GM23338 (cell line): ENCODE measurements around the gene RIIAD1. TPM values are rescaled to one million over a fixed set of nuclear protein-coding genes. Genes with fewer than 3 reads are reported as not detected.

Source experiments
- ATAC-seq: fragments of 200-7000 bp; cut with Tn5 transposase; 3 replicates; pipeline ENCODE4 v1.9.1; 2020
- DNase-seq: peaks from one replicate; pipeline ENCODE4 v3.0.0-alpha.2; 2015; ENCODE audit warnings: low spot score
- H2AFZ ChIP-seq: fragments of 200-600 bp; sonication (generic); 2 replicates; pipeline ENCODE4 v1.8.0; 2016; ENCODE audit warnings: antibody characterized with exemption, mild to moderate bottlenecking, moderate library complexity
- H3F3A ChIP-seq: fragments of 200-600 bp; sonication (generic); replicated peaks from 2 replicates; pipeline ENCODE4 v1.8.0; 2017; ENCODE audit warnings: antibody characterized with exemption, mixed run types, low read depth
- H3K27ac ChIP-seq: fragments of 200-600 bp; sonication (generic); 2 replicates; pipeline ENCODE4 v1.6.1; 2016; ENCODE audit warnings: low read depth
- H3K27me3 ChIP-seq: fragments of 200-600 bp; sonication (generic); 2 replicates; pipeline ENCODE4 v1.8.0; 2016; ENCODE audit warnings: mild to moderate bottlenecking, mixed run types, moderate library complexity; ENCODE audit not compliant: insufficient read depth
- H3K36me3 ChIP-seq: fragments of 200-600 bp; sonication (generic); 2 replicates; pipeline ENCODE4 v1.8.0; 2016; ENCODE audit warnings: mild to moderate bottlenecking; ENCODE audit not compliant: insufficient read depth
- H3K4me1 ChIP-seq: fragments of 200-600 bp; sonication (generic); 2 replicates; pipeline ENCODE4 v1.8.0; 2016; ENCODE audit warnings: mild to moderate bottlenecking, moderate library complexity; ENCODE audit not compliant: insufficient read depth
- H3K4me2 ChIP-seq: fragments of 200-600 bp; sonication (generic); 2 replicates; pipeline ENCODE4 v1.7.1; 2017; ENCODE audit warnings: mixed run types
- H3K4me3 ChIP-seq: fragments of 200-600 bp; sonication (generic); 2 replicates; pipeline ENCODE4 v1.6.1; 2016; ENCODE audit warnings: mixed run types
- H3K79me2 ChIP-seq: fragments of 200-600 bp; sonication (generic); replicated peaks from 2 replicates; pipeline ENCODE4 v1.8.0; 2017; ENCODE audit warnings: mild to moderate bottlenecking; ENCODE audit not compliant: insufficient read depth
- H3K9me2 ChIP-seq: fragments of 200-600 bp; sonication (generic); 2 replicates; pipeline ENCODE4 v1.8.0; 2017; ENCODE audit not compliant: insufficient read depth
- H4K20me1 ChIP-seq: fragments of 200-600 bp; sonication (generic); replicated peaks from 2 replicates; pipeline ENCODE4 v1.8.0; 2017; ENCODE audit warnings: mild to moderate bottlenecking; ENCODE audit not compliant: insufficient read depth
- H3K27ac Mint-ChIP-seq: 2 replicates; pipeline ENCODE4 v1.8.0; 2020; ENCODE audit warnings: inconsistent platforms, mild to moderate bottlenecking, moderate library complexity, mixed read lengths
- H3K27me3 Mint-ChIP-seq: 3 replicates; pipeline ENCODE4 v1.8.0; 2022; ENCODE audit warnings: low read depth, mild to moderate bottlenecking, moderate library complexity, mixed read lengths, inconsistent platforms; ENCODE audit not compliant: insufficient read depth, poor library complexity
- H3K36me3 Mint-ChIP-seq: 3 replicates; pipeline ENCODE4 v1.8.0; 2021; ENCODE audit warnings: low read depth, mild to moderate bottlenecking, inconsistent platforms, moderate library complexity, mixed read lengths
- H3K4me1 Mint-ChIP-seq: 3 replicates; pipeline ENCODE4 v1.8.0; 2020; ENCODE audit warnings: mild to moderate bottlenecking, inconsistent platforms, mixed read lengths
- H3K4me3 Mint-ChIP-seq: 3 replicates; pipeline ENCODE4 v1.8.0; 2021; ENCODE audit warnings: moderate library complexity, mild to moderate bottlenecking, inconsistent platforms, mixed read lengths
- H3K9me3 Mint-ChIP-seq: 3 replicates; pipeline ENCODE4 v1.8.0; 2020; ENCODE audit warnings: moderate library complexity, mild to moderate bottlenecking, inconsistent platforms, mixed read lengths
- CREB1 ChIP-seq: fragments of 250-450 bp; sonication (Bioruptor Pico); IDR thresholded peaks from 2 replicates; pipeline ENCODE4 v1.5.0; 2020; ENCODE audit warnings: low read depth, mild to moderate bottlenecking, moderate library complexity
- CTCF ChIP-seq, 2 experiments: fragments of 200-600 bp in 1 of 2; sonication (generic) in 1 of 2; conservative IDR thresholded peaks; 2 replicates each; pipeline versions ENCODE4 v1.5.1 to v1.6.1; 2016 to 2017; ENCODE audit warnings: antibody characterized with exemption in 2 of 2, low read depth in 2 of 2, mild to moderate bottlenecking in 2 of 2, moderate library complexity in 1 of 2
- EZH2 ChIP-seq: fragments of 200-600 bp; sonication (generic); IDR thresholded peaks from one replicate; pipeline ENCODE4 v1.8.0; 2017; ENCODE audit warnings: antibody characterized with exemption, mild to moderate bottlenecking, low read depth; ENCODE audit not compliant: unreplicated experiment
- EZH2phosphoT487 ChIP-seq: fragments of 200-600 bp; sonication (generic); IDR thresholded peaks from one replicate; pipeline ENCODE4 v1.8.1; 2018; ENCODE audit warnings: antibody characterized with exemption; ENCODE audit not compliant: unreplicated experiment
- JUNB ChIP-seq: IDR thresholded peaks from one replicate; pipeline ENCODE4 v1.6.1; 2016; ENCODE audit warnings: antibody characterized with exemption; ENCODE audit not compliant: unreplicated experiment
- POLR2AphosphoS5 ChIP-seq: IDR thresholded peaks from 2 replicates; pipeline ENCODE4 v1.6.1; 2016; ENCODE audit warnings: antibody characterized with exemption, low read depth
- REST ChIP-seq: IDR thresholded peaks from one replicate; pipeline ENCODE4 v1.6.1; 2018; ENCODE audit warnings: antibody characterized with exemption; ENCODE audit not compliant: unreplicated experiment
- ZNF331 ChIP-seq: fragments of 250-450 bp; sonication (Bioruptor Pico); IDR thresholded peaks from 2 replicates; pipeline ENCODE4 v1.5.0; 2020; ENCODE audit warnings: low read depth, mild to moderate bottlenecking, moderate library complexity
- ZNF462 ChIP-seq: fragments of 250-450 bp; sonication (Bioruptor Pico); IDR thresholded peaks from 2 replicates; pipeline ENCODE4 v1.5.0; 2020; ENCODE audit warnings: mild to moderate bottlenecking, moderate library complexity
- polyA plus RNA-seq: library from polyadenylated mRNA; unstranded; fragments of >200 nt; fragmentation: Nextera tagmentation; extraction: Ambion mirVana; gene quantifications from 2 replicates; pipeline ENCODE4 v1.2.1, GENCODE V29; 2016
- total RNA-seq: library from RNA; depleted of rRNA; stranded (reverse); fragments of >200 nt; shearing (Covaris generic); gene quantifications from 2 replicates; pipeline ENCODE4 v1.2.3, GENCODE V29; 2014

The RIIAD1 gene
- total and polyA plus RNA-seq, 2 experiments from 2014 or later = not detected

GRCh38 chr1:151713874-151714273 is 7.4 kb upstream of the RIIAD1 start:
- Mint-ChIP-seq H3K36me3 (no peaks in the 10 kb centered on the region), H3K9me3 (no peaks in the 10 kb centered on the region), H3K4me3 (no peak overlapping the region), H3K27ac (no peak overlapping the region), H3K4me1 (peaks cover 31% of the 10 kb centered on the region), H3K27me3 (peaks cover 22% of the 10 kb centered on the region)
- no peak overlapping the region for H3K4me2 ChIP-seq
- no peaks in the 10 kb centered on the region for H3K9me2 ChIP-seq
- H3K27me3 ChIP-seq = peaks cover 17% of the 10 kb centered on the region
- no peak for DNase-seq
- ATAC-seq = no peak
- H3K4me3 ChIP-seq = no peak overlapping the region
- H2AFZ ChIP-seq = no peak overlapping the region
- no peaks in the 10 kb centered on the region for H4K20me1 ChIP-seq
- H3F3A ChIP-seq = no peaks in the 10 kb centered on the region
- H3K27ac ChIP-seq = no peak overlapping the region
- H3K36me3 ChIP-seq = no peaks in the 10 kb centered on the region
- TF ChIP-seq ZNF331 (CRISPR knock-in tag) (no peak), ZNF462 (no peak), CREB1 (CRISPR knock-in tag) (no peak), JUNB (no peak), REST (no peak), EZH2phosphoT487 (no peak), POLR2AphosphoS5 (no peak), CTCF (conservative IDR thresholded peaks at IDR 0.05; ENCODE audit: low read depth in 2 of 2) (no peak), EZH2 (no peak)
- H3K4me1 ChIP-seq = peaks cover 16% of the 10 kb centered on the region
- no peaks in the 10 kb centered on the region for H3K79me2 ChIP-seq
